Activated CD8-positive, alpha-beta memory T cell treated with anti-CD3 and anti-CD28 coated beads for 48 hours (primary cell): ENCODE data around the gene SMCHD1.
"Not testable (repeated sequence)": the region's sequence is repeated elsewhere in the genome, so short reads cannot be mapped to it uniquely, and the experiment has no call there.

ENCODE experiments used
- DNase-seq, 3 experiments: peaks; one replicate each; pipeline ENCODE4 v3.0.0-alpha.2; 2020; ENCODE audit warnings: low read depth in 2 of 3, low spot score in 2 of 3

SMCHD1 gene

DNA sequence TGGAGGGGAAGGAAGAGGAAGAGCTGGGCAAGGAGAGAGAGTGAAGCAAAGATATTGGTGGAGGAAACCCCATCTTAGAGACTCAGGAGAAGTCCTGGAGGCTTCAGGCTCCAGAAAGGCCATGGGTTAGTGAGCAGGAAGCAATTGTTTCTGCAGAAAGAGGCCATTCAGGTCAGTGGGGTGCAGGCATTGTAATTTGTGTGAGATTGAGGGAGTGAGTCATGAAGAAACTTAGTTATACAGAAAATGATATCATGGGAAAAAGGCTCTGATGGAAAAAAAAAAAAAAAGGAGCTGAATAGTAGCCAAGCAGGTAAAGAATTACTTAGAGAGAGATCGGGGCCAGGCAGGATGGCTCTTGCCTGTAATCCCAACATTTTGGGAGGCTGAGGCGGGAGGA is 195.3 kb downstream of the SMCHD1 start:
- no peak for DNase-seq

DNA sequence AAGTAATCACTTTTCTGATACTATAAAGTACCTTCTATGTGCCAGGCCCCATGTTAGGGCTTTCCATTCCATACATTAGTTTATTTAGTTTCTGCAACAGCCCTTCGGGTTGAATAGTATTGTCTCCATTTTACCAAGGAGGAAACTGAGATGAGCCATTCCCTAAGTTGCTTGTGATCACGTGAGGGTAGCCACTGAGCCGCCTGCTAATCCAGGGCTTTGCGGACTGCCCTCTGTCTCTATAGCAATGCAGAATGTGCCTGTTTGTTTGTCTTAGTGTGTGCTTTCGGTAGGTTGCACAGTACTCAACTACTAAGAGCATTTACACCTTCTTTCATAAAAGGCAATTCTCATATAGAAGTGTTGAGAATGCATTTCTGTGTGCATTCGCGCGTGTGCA is 196.2 kb downstream of the SMCHD1 start:
- DNase-seq = no peak

DNA sequence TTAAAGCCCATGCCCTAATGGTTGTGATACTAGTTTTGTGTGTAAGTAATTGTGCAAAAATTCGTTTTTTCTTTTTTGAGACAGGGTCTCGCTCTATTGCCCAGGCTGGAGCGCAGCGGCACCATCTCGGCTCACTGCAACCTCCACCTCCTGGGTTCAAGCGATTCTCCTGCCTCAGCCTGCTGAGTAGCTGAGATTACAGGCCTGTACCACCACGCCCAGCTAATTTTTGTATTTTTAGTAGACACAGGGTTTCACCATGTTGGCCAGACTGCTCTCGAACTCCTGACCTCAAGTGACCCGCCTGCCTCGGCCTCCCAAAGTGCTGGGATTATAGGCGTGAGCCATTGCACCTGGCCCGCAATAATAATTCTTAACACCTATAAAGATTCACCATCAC is 196.9 kb downstream of the SMCHD1 start:
- not testable (repeated sequence) for DNase-seq

DNA sequence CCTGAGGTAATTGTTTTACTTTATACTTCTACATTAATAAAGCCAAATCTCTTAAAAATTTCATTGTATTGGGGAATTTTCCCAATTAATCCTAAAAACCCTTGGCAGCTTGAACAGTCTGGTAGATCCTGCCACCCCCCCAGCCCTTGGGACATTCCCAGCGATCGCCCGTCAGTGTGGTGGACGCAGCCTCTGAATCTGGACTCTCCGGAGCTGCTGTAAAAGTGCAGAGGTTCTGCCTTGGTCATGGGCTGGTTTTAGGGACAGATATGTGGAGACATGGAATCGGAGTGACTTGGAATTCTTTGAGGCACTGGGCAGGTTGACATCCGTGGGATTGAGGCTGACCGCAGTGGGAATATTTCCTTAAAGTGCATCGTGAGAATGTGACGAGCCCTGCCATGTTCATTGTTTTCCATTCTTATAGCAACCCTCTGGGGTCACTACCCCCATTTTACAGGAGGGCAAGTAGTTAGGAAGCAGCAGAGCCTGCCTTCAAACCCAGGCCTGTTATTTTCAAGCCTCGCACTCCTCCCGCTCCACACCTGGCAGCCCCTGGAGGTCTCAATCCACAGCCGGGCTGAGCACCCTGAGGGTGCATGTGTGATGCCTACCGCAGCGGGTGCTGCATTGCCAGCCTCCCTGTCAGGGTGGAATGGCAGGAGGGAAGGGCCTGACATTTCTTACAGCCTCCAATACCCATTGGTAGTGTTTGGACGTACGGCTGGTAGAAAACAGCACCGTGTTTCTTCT is 197.8 kb downstream of the SMCHD1 start:
- DNase-seq = no peak

DNA sequence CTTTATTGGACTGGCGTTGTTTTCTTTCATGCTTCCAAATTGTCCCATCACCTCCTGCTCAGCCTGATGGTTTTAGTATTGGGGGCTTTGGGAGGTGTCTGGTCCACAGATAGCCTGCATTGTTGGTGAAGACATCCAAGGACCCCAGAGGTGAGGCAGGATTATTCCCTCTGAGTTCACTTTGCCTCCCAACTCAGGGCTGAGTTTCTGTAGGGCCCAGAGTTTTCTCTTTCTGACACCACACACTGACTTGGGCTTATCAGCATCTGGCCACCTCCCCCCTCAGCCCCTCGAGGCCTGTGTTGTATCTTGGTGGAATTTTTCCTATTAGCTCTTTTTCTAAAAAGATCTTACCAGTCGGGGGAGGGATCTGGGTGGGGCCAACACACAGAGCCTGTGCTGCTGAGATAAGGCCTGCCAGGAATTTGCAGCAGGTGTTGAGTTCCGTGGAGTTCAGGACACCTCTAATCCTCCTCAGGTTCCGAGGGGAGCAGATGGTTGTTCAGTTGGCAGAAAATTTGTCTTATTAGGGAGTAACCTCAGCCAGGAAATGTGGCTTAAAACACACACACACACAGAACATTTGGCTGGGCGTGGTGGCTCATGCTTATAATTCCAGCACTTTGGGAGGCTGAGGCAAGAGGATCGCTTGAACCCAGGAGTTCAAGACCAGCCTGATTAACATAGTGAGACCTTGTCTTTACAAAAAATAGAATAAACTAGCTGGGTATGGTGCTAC is 198.6 kb downstream of the SMCHD1 start:
- no peak for DNase-seq
